ENCODE results near the gene GALNT9.
"Not testable (repeated sequence)": the region's sequence is repeated elsewhere in the genome, so short reads cannot be mapped to it uniquely, and the experiment has no call there.

GALNT9 gene

GRCh38 chr12:132358241-132359225 is 29.1 kb upstream of the GALNT9 start:
- not testable (repeated sequence) for DNase-seq

GRCh38 chr12:132357623-132358186 is 28.3 kb upstream of the GALNT9 start:
- no peak for DNase-seq

GRCh38 chr12:132356691-132357622 is 27.6 kb upstream of the GALNT9 start:
- peak; percentile 92 for DNase-seq

- DNase-seq: no peak
Observed at GRCh38 chr12:132355742-132356681, 26.6 kb upstream of the GALNT9 start.

- DNase-seq: no peak
Observed at GRCh38 chr12:132354982-132355680, 25.7 kb upstream of the GALNT9 start.

GRCh38 chr12:132354211-132354981 is 25.0 kb upstream of the GALNT9 start:
- no peak for DNase-seq

GRCh38 chr12:132353811-132354210 is 24.4 kb upstream of the GALNT9 start:
- no peak for DNase-seq

GRCh38 chr12:132352896-132353800 is 23.8 kb upstream of the GALNT9 start:
- no peak for DNase-seq

GRCh38 chr12:132351751-132352495 is 22.5 kb upstream of the GALNT9 start:
- DNase-seq: no peak

GRCh38 chr12:132349501-132350131 is 20.2 kb upstream of the GALNT9 start:
- no peak for DNase-seq

GRCh38 chr12:132348176-132348575 is 18.8 kb upstream of the GALNT9 start:
- DNase-seq: no peak

GRCh38 chr12:132347176-132347855 is 17.9 kb upstream of the GALNT9 start:
- no peak for DNase-seq

GRCh38 chr12:132346471-132347175 is 17.2 kb upstream of the GALNT9 start:
- peak; percentile 26 for DNase-seq

- DNase-seq: no peak
Observed at GRCh38 chr12:132345561-132346200, 16.3 kb upstream of the GALNT9 start.

- no peak for DNase-seq
Observed at GRCh38 chr12:132345126-132345525, 15.7 kb upstream of the GALNT9 start.

- DNase-seq: no peak
Observed at GRCh38 chr12:132344601-132345000, 15.2 kb upstream of the GALNT9 start.
